ENCODE data around the gene IL15. TPM values are rescaled to one million over a fixed set of nuclear protein-coding genes. Genes with fewer than 3 reads are reported as not detected.

The IL15 gene
- total and polyA plus RNA-seq, 2 experiments from 2014 or later: 2.3 to 3.7 TPM

DNA sequence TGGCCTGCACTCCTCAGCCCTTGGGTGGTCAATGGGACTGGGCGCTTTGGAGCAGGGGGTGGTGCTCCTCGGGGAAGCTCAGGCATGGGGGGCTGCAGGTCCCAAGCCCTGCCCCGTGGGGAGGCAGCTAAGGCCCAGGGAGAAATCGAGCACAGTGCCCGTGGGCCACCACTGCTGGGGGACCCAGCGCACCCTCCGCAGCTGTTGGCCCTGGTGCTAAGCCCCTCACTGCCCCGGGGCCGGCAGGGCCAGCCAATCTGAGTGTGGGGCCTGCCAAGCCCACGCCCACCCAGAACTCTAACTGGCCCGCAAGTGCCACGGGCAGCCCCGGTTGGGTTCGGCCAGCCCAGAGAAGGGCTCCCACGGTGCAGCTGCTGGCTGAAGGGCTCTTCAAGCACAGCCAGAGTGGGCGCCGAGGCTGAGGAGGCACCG is 30.9 kb upstream of the IL15 start:
- no peak for ATAC-seq
- Mint-ChIP-seq H3K36me3 (ENCODE audit: low read depth) (no peaks in the 10 kb centered on the region), H3K4me3 (no peak overlapping the region), H3K27me3 (ENCODE audit: insufficient read depth, low read depth, poor library complexity) (peaks cover 1% of the 10 kb centered on the region), H3K27ac (no peak overlapping the region), H3K4me1 (no peaks in the 10 kb centered on the region), H3K9me3 (peaks cover 11% of the 10 kb centered on the region)
- Histone ChIP-seq H3K27ac (ENCODE audit: low read depth) (no peak overlapping the region), H3K4me1 (ENCODE audit: insufficient read depth) (no peaks in the 10 kb centered on the region), H3K79me2 (replicated peaks; ENCODE audit: insufficient read depth) (no peaks in the 10 kb centered on the region), H3K36me3 (ENCODE audit: insufficient read depth) (no peaks in the 10 kb centered on the region), H3K9me2 (ENCODE audit: insufficient read depth) (no peaks in the 10 kb centered on the region), H3K27me3 (ENCODE audit: insufficient read depth) (no peaks in the 10 kb centered on the region), H3F3A (replicated peaks; ENCODE audit: low read depth) (no peaks in the 10 kb centered on the region), H2AFZ (no peak overlapping the region), H3K4me2 (no peak overlapping the region), H3K4me3 (no peak overlapping the region), H4K20me1 (replicated peaks; ENCODE audit: insufficient read depth) (no peaks in the 10 kb centered on the region)
- DNase-seq (ENCODE audit: low spot score): no peak
- TF ChIP-seq POLR2AphosphoS5 (IDR thresholded peaks at IDR 0.05; ENCODE audit: low read depth): no peak
- no peak for TF ChIP-seq REST (IDR thresholded peaks at IDR 0.05; ENCODE audit: unreplicated experiment)
- TF ChIP-seq, protein P1, sequence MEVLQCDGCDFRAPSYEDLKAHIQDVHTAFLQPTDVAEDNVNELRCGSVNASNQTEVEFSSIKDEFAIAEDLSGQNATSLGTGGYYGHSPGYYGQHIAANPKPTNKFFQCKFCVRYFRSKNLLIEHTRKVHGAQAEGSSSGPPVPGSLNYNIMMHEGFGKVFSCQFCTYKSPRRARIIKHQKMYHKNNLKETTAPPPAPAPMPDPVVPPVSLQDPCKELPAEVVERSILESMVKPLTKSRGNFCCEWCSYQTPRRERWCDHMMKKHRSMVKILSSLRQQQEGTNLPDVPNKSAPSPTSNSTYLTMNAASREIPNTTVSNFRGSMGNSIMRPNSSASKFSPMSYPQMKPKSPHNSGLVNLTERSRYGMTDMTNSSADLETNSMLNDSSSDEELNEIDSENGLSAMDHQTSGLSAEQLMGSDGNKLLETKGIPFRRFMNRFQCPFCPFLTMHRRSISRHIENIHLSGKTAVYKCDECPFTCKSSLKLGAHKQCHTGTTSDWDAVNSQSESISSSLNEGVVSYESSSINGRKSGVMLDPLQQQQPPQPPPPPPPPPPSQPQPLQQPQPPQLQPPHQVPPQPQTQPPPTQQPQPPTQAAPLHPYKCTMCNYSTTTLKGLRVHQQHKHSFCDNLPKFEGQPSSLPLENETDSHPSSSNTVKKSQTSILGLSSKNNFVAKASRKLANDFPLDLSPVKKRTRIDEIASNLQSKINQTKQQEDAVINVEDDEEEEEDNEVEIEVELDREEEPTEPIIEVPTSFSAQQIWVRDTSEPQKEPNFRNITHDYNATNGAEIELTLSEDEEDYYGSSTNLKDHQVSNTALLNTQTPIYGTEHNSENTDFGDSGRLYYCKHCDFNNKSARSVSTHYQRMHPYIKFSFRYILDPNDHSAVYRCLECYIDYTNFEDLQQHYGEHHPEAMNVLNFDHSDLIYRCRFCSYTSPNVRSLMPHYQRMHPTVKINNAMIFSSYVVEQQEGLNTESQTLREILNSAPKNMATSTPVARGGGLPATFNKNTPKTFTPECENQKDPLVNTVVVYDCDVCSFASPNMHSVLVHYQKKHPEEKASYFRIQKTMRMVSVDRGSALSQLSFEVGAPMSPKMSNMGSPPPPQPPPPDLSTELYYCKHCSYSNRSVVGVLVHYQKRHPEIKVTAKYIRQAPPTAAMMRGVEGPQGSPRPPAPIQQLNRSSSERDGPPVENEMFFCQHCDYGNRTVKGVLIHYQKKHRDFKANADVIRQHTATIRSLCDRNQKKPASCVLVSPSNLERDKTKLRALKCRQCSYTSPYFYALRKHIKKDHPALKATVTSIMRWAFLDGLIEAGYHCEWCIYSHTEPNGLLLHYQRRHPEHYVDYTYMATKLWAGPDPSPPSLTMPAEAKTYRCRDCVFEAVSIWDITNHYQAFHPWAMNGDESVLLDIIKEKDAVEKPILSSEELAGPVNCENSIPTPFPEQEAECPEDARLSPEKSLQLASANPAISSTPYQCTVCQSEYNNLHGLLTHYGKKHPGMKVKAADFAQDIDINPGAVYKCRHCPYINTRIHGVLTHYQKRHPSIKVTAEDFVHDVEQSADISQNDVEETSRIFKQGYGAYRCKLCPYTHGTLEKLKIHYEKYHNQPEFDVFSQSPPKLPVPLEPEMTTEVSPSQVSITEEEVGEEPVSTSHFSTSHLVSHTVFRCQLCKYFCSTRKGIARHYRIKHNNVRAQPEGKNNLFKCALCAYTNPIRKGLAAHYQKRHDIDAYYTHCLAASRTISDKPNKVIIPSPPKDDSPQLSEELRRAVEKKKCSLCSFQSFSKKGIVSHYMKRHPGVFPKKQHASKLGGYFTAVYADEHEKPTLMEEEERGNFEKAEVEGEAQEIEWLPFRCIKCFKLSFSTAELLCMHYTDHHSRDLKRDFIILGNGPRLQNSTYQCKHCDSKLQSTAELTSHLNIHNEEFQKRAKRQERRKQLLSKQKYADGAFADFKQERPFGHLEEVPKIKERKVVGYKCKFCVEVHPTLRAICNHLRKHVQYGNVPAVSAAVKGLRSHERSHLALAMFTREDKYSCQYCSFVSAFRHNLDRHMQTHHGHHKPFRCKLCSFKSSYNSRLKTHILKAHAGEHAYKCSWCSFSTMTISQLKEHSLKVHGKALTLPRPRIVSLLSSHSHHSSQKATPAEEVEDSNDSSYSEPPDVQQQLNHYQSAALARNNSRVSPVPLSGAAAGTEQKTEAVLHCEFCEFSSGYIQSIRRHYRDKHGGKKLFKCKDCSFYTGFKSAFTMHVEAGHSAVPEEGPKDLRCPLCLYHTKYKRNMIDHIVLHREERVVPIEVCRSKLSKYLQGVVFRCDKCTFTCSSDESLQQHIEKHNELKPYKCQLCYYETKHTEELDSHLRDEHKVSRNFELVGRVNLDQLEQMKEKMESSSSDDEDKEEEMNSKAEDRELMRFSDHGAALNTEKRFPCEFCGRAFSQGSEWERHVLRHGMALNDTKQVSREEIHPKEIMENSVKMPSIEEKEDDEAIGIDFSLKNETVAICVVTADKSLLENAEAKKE (CRISPR knock-in tag; IDR thresholded peaks at IDR 0.05): no peak
- TF ChIP-seq JUNB (IDR thresholded peaks at IDR 0.05; ENCODE audit: unreplicated experiment): no peak
- no peak for TF ChIP-seq EZH2 (IDR thresholded peaks at IDR 0.05; ENCODE audit: low read depth, unreplicated experiment)
- no peak for TF ChIP-seq ETS1 (IDR thresholded peaks at IDR 0.05)
